Vagina (tissue), 1 donor: ENCODE results near the gene C19orf53. TPM values are rescaled to one million over a fixed set of nuclear protein-coding genes. Genes with fewer than 3 reads are reported as not detected.

Experiments used
- small RNA-seq: library from RNA; depleted of rRNA; stranded (forward); fragments of <200 nt; gene quantifications from one replicate; pipeline ENCODE3, GENCODE V24; 2016
- total RNA-seq: library from RNA; depleted of rRNA; stranded (reverse); fragments of >200 nt; gene quantifications from one replicate; pipeline ENCODE4 v1.2.3, GENCODE V29; 2016

Gene C19orf53
- total RNA-seq, 1 donor from 2014 or later: 189 TPM

Small RNA genes lying within 50 kb of the gene (small RNA-seq; reads per million reads assigned to genes)
- not detected for gene RN7SL619P

Other genes starting within 250 kb of the C19orf53 start
- gene MRI1, start 9.9 kb upstream of the C19orf53 start, total RNA-seq: 69.0 TPM
- gene ZSWIM4, start 21.0 kb downstream of the C19orf53 start, total RNA-seq: 13.0 TPM
- not detected for gene NANOS3, start 102.7 kb downstream of the C19orf53 start, total RNA-seq
- gene BRME1, start 131.7 kb downstream of the C19orf53 start, total RNA-seq: 12.0 TPM
- 44.4 TPM for gene CC2D1A, start 131.7 kb downstream of the C19orf53 start, total RNA-seq
- 5.2 TPM for gene PODNL1, start 164.0 kb downstream of the C19orf53 start, total RNA-seq
- 20.6 TPM for gene DCAF15, start 178.1 kb downstream of the C19orf53 start, total RNA-seq
- gene RFX1, start 231.9 kb downstream of the C19orf53 start, total RNA-seq: 9.6 TPM